ENCODE data around the gene RGS9BP. TPM values are rescaled to one million over a fixed set of nuclear protein-coding genes. Genes with fewer than 3 reads are reported as not detected.

Gene RGS9BP
- total and polyA plus RNA-seq, 2 of the 13 experiments (the other 11 are each of a cell fraction or from before 2014, with no cell fraction given): 0.01 TPM; not detected in 1

DNA sequence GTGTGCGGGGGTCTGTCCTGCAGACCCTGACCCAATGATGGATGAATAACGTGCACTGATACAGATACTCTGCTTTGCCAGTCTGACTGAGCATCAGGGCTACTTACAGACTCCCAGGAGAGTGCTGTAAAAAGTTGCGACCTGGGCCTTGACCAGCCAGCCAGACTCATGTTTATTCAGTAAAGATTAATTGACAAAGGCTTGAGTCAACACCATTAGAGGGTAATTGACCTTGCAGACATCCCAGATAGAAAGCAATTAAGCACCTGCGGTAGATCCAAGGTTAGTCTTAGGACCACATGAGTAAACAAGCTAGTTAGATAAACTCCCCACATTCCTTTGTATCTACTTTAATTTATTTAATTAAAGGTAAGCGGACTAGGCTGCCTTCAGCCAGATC is 26.4 kb downstream of the RGS9BP start (continued):
- TF ChIP-seq, protein P1, sequence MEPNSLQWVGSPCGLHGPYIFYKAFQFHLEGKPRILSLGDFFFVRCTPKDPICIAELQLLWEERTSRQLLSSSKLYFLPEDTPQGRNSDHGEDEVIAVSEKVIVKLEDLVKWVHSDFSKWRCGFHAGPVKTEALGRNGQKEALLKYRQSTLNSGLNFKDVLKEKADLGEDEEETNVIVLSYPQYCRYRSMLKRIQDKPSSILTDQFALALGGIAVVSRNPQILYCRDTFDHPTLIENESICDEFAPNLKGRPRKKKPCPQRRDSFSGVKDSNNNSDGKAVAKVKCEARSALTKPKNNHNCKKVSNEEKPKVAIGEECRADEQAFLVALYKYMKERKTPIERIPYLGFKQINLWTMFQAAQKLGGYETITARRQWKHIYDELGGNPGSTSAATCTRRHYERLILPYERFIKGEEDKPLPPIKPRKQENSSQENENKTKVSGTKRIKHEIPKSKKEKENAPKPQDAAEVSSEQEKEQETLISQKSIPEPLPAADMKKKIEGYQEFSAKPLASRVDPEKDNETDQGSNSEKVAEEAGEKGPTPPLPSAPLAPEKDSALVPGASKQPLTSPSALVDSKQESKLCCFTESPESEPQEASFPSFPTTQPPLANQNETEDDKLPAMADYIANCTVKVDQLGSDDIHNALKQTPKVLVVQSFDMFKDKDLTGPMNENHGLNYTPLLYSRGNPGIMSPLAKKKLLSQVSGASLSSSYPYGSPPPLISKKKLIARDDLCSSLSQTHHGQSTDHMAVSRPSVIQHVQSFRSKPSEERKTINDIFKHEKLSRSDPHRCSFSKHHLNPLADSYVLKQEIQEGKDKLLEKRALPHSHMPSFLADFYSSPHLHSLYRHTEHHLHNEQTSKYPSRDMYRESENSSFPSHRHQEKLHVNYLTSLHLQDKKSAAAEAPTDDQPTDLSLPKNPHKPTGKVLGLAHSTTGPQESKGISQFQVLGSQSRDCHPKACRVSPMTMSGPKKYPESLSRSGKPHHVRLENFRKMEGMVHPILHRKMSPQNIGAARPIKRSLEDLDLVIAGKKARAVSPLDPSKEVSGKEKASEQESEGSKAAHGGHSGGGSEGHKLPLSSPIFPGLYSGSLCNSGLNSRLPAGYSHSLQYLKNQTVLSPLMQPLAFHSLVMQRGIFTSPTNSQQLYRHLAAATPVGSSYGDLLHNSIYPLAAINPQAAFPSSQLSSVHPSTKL (CRISPR knock-in tag; IDR thresholded peaks at IDR 0.05): peak; percentile 56
- TF ChIP-seq STAT6 (CRISPR knock-in tag; IDR thresholded peaks at IDR 0.05; ENCODE audit: borderline replicate concordance) (no peak), HDAC2 (CRISPR knock-in tag; IDR thresholded peaks at IDR 0.05) (peak; percentile 81), GFI1 (CRISPR knock-in tag; IDR thresholded peaks at IDR 0.05; ENCODE audit: borderline replicate concordance) (peak; percentile 97), ZNF501 (CRISPR knock-in tag; IDR thresholded peaks at IDR 0.05) (no peak), FOXA3 (CRISPR knock-in tag; IDR thresholded peaks at IDR 0.05) (peak; percentile 86), ZMYM4 (CRISPR knock-in tag; IDR thresholded peaks at IDR 0.05) (no peak), ZZZ3 (CRISPR knock-in tag; IDR thresholded peaks at IDR 0.05; ENCODE audit: borderline replicate concordance) (no peak), NR2F6 (IDR thresholded peaks at IDR 0.05) (peak; percentile 98), NR2F6 (CRISPR knock-in tag; IDR thresholded peaks at IDR 0.05) (peak; percentile 85), ZNF724P (CRISPR knock-in tag; IDR thresholded peaks at IDR 0.05; ENCODE audit: borderline replicate concordance) (no peak), NCOA2 (CRISPR knock-in tag; IDR thresholded peaks at IDR 0.05) (peak; percentile 66), ZNF256 (CRISPR knock-in tag; conservative IDR thresholded peaks at IDR 0.05) (no peak), MIXL1 (CRISPR knock-in tag; IDR thresholded peaks at IDR 0.05) (peak; percentile 89), ZNF816 (CRISPR knock-in tag; IDR thresholded peaks at IDR 0.05; ENCODE audit: borderline replicate concordance) (no peak), ZNF652 (CRISPR knock-in tag; IDR thresholded peaks at IDR 0.05; ENCODE audit: borderline replicate concordance, low read depth) (no peak), SOX5 (CRISPR knock-in tag; IDR thresholded peaks at IDR 0.05; ENCODE audit: borderline replicate concordance) (peak; percentile 46; the same call in 1 of the 2 replicates), ATRX (CRISPR knock-in tag; IDR thresholded peaks at IDR 0.05; ENCODE audit: borderline replicate concordance) (no peak), ZNF441 (CRISPR knock-in tag; IDR thresholded peaks at IDR 0.05; ENCODE audit: borderline replicate concordance) (no peak), ZC3H4 (CRISPR knock-in tag; IDR thresholded peaks at IDR 0.05; ENCODE audit: borderline replicate concordance) (no peak)
- TF ChIP-seq, protein P2, sequence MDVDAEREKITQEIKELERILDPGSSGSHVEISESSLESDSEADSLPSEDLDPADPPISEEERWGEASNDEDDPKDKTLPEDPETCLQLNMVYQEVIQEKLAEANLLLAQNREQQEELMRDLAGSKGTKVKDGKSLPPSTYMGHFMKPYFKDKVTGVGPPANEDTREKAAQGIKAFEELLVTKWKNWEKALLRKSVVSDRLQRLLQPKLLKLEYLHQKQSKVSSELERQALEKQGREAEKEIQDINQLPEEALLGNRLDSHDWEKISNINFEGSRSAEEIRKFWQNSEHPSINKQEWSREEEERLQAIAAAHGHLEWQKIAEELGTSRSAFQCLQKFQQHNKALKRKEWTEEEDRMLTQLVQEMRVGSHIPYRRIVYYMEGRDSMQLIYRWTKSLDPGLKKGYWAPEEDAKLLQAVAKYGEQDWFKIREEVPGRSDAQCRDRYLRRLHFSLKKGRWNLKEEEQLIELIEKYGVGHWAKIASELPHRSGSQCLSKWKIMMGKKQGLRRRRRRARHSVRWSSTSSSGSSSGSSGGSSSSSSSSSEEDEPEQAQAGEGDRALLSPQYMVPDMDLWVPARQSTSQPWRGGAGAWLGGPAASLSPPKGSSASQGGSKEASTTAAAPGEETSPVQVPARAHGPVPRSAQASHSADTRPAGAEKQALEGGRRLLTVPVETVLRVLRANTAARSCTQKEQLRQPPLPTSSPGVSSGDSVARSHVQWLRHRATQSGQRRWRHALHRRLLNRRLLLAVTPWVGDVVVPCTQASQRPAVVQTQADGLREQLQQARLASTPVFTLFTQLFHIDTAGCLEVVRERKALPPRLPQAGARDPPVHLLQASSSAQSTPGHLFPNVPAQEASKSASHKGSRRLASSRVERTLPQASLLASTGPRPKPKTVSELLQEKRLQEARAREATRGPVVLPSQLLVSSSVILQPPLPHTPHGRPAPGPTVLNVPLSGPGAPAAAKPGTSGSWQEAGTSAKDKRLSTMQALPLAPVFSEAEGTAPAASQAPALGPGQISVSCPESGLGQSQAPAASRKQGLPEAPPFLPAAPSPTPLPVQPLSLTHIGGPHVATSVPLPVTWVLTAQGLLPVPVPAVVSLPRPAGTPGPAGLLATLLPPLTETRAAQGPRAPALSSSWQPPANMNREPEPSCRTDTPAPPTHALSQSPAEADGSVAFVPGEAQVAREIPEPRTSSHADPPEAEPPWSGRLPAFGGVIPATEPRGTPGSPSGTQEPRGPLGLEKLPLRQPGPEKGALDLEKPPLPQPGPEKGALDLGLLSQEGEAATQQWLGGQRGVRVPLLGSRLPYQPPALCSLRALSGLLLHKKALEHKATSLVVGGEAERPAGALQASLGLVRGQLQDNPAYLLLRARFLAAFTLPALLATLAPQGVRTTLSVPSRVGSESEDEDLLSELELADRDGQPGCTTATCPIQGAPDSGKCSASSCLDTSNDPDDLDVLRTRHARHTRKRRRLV (CRISPR knock-in tag; IDR thresholded peaks at IDR 0.05): no peak

Data from HepG2 (cell line).